Activated CD8-positive, alpha-beta T cell treated with anti-CD3 and anti-CD28 coated beads for 36 hours (primary cell): ENCODE results near the gene PLEKHH3. TPM values are rescaled to one million over a fixed set of nuclear protein-coding genes. Genes with fewer than 3 reads are reported as not detected.

Experiments
- ATAC-seq: fragments of 200-7000 bp; cut with Tn5 transposase; one replicate; pipeline ENCODE4 v1.10.0; 2021; ENCODE audit warnings: mild to moderate bottlenecking, moderate library complexity
- CTCF ChIA-PET: fragments of 350-600 bp; sonication (Branson Sonifier 250); formaldehyde crosslinking; loops from one replicate; lab custom pipeline; 2021; ENCODE audit warnings: antibody characterized with exemption; lab: Charles Lee
- POLR2A ChIA-PET: fragments of 350-600 bp; sonication (Branson Sonifier 250); formaldehyde crosslinking; loops from one replicate; lab custom pipeline; 2021; ENCODE audit warnings: antibody characterized with exemption; lab: Charles Lee
- DNase-seq: peaks from one replicate; pipeline ENCODE4 v3.0.0-alpha.2; 2020
- H3K27ac Mint-ChIP-seq: one replicate; pipeline ENCODE4 v1.8.0; 2021; ENCODE audit warnings: mild to moderate bottlenecking, mixed read lengths
- H3K27me3 Mint-ChIP-seq: one replicate; pipeline ENCODE4 v1.8.0; 2021; ENCODE audit warnings: mixed read lengths
- H3K36me3 Mint-ChIP-seq: one replicate; pipeline ENCODE4 v1.8.0; 2021; ENCODE audit warnings: low read depth, mixed read lengths
- H3K4me1 Mint-ChIP-seq: one replicate; pipeline ENCODE4 v1.8.0; 2021; ENCODE audit warnings: low read depth, mixed read lengths
- H3K4me3 Mint-ChIP-seq: one replicate; pipeline ENCODE4 v1.8.0; 2021; ENCODE audit warnings: mild to moderate bottlenecking, moderate library complexity, mixed read lengths
- H3K9me3 Mint-ChIP-seq: one replicate; pipeline ENCODE4 v1.8.0; 2021; ENCODE audit warnings: mixed read lengths
- CTCF ChIP-seq: fragments of 200-600 bp; IDR thresholded peaks from one replicate; pipeline ENCODE4 v1.8.0; 2022; ENCODE audit warnings: antibody characterized with exemption, mild to moderate bottlenecking
- intact Hi-C: fragments of 100-400 bp; cut with micrococcal nuclease; formaldehyde crosslinking; loops from one replicate; pipeline ENCODE4 v1.10.0; 2022
- total RNA-seq, 2 experiments: library from RNA; stranded (reverse); gene quantifications; one replicate each; pipeline ENCODE4 v1.2.3, GENCODE V29; 2021

Gene PLEKHH3
- total RNA-seq, 2 experiments from 2014 or later = 0.29 to 0.65 TPM

GRCh38 chr17:42675965-42676423, 800 bp downstream of the PLEKHH3 start:
- H3K4me3 Mint-ChIP-seq = peak overlapping the region; percentile 71
- peaks cover 42% of the 10 kb centered on the region for H3K27me3 Mint-ChIP-seq
- ChIA-PET POLR2A (interaction anchor here (0.7 to 1.4 kb wide), 8 partner anchors 17 to 986 kb away, joined by 3 to 5 read pairs (median 3); partner anchors contain the start of genes RETREG3, TUBG1, TUBG2 and VPS25), CTCF (interaction anchor here (2.5 kb wide), 1 partner anchor 98 kb away, joined by 17 read pairs; the partner anchor contains the start of gene PSMC3IP)
- ATAC-seq (no peak), DNase-seq (no peak)
- intact Hi-C loops = loop anchor here (5.0 kb wide), 1 partner anchor 99 kb away; the partner anchor contains the start of gene PSMC3IP
- no peaks in the 10 kb centered on the region for H3K9me3 Mint-ChIP-seq
- no peak for TF ChIP-seq CTCF
- H3K36me3 Mint-ChIP-seq = no peaks in the 10 kb centered on the region
- peaks cover 40% of the 10 kb centered on the region for H3K4me1 Mint-ChIP-seq
- H3K27ac Mint-ChIP-seq = no peak overlapping the region

GRCh38 chr17:42675348-42675964, 1.3 kb downstream of the PLEKHH3 start:
- H3K27me3 Mint-ChIP-seq = peaks cover 44% of the 10 kb centered on the region
- peaks cover 42% of the 10 kb centered on the region for H3K4me1 Mint-ChIP-seq
- H3K9me3 Mint-ChIP-seq = no peaks in the 10 kb centered on the region
- ChIA-PET CTCF (interaction anchor here (2.5 kb wide), 1 partner anchor 97 kb away, joined by 17 read pairs; the partner anchor contains the start of gene PSMC3IP), POLR2A (interaction anchor here (0.7 to 1.2 kb wide), 4 partner anchors 16 to 985 kb away, joined by 3 to 5 read pairs (median 3); partner anchors contain the start of genes TUBG2 and VPS25)
- H3K36me3 Mint-ChIP-seq = no peaks in the 10 kb centered on the region
- no peak overlapping the region for H3K27ac Mint-ChIP-seq
- DNase-seq (no peak), ATAC-seq (no peak)
- H3K4me3 Mint-ChIP-seq = no peak overlapping the region
- intact Hi-C loops = loop anchor here (5.0 kb wide), 1 partner anchor 98 kb away; the partner anchor contains the start of gene PSMC3IP
- no peak for TF ChIP-seq CTCF

DNA sequence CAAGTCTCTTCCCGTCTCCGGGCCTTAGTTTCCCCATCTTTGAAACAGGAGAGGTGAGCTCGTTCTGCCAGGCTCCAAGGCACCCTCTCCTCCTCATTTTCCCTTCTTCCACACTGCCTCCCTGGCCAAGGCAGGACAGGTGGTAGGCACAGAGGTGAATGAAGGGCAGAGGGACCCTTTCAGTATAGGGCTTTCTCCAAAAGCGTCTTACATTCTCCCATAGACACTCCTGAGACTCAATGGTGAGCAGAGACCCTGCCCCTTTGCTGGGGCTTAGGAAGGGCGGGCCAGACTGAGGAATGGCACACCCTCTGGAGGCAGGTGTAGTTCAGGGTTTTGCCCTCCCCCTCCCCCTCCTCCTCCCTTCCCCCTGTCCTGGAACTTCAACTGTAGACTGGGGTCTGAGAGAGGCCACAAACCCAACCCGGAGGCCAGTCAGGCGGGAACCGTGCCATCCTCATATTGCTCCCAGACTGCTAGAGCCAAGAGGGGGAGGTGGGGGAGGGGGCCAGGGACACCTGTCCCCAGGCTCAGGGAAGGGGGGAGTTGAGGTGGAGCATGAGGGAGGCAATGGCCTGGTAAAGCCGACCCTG, 1.9 kb downstream of the PLEKHH3 start:
- H3K27ac Mint-ChIP-seq = no peak overlapping the region
- H3K4me3 Mint-ChIP-seq = no peak overlapping the region
- H3K36me3 Mint-ChIP-seq = no peaks in the 10 kb centered on the region
- intact Hi-C loops = loop anchor here (5.0 kb wide), 1 partner anchor 98 kb away; the partner anchor contains the start of gene PSMC3IP
- CTCF ChIA-PET = interaction anchor here (0.6 to 1.6 kb wide), 4 partner anchors 9 to 97 kb away, joined by 3 to 10 read pairs (median 4); partner anchors contain the start of gene TUBG2
- TF ChIP-seq CTCF = no peak
- H3K27me3 Mint-ChIP-seq = peaks cover 45% of the 10 kb centered on the region
- POLR2A ChIA-PET = interaction anchor here (1.1 kb wide), 1 partner anchor 107 kb away, joined by 3 read pairs; the partner anchor contains the start of gene MLX
- peaks cover 40% of the 10 kb centered on the region for H3K4me1 Mint-ChIP-seq
- H3K9me3 Mint-ChIP-seq = no peaks in the 10 kb centered on the region
- DNase-seq (no peak), ATAC-seq (no peak)

DNA sequence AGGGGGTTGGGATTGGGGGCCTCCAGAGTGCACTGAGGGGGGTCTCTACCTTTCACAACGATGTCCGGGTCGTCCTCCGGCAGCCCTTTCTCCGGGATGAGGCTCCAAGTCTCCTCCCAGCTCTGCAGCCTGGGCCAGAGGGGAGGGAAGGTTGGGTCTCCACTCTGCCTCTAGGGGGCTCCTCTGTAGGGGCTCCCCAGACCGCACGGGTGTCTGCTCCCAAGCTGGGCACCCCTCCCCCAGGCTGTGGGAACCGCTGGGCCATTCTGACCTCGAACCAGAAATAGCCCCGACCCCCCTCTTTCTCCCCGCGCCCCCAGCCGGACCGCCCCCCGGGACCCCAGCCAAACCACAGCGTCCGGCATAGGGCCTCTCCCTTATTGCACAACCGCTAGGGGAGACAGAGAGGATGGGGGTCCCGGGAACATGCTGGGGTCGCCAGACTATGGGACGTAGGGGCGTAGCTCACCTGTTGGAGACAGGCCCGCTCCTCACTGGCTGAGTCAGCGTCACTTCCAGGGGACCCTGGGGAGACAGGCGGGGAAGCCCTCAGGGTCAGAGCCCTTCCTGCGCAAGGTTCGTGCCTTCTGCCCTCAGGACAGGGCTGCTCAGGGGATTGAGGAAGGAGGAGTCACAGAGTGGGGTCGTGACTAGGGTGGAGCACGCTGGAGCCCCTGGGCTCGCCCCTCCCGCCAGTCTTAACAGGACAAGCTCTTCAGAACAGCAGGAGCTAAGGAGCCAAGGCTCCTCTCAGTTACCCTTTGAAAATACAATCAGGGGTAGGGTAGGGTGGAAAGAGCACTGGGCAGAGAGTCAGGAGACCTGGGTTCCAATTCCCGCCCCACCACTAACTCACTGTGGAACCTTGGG, 2.7 kb downstream of the PLEKHH3 start:
- CTCF ChIA-PET = interaction anchor here (0.6 to 1.6 kb wide), 4 partner anchors 10 to 96 kb away, joined by 3 to 10 read pairs (median 4); partner anchors contain the start of gene TUBG2
- peaks cover 51% of the 10 kb centered on the region for H3K27me3 Mint-ChIP-seq

More for the DNA sequence above, 2.7 kb downstream of the PLEKHH3 start:
- Mint-ChIP-seq H3K4me1 (peaks cover 36% of the 10 kb centered on the region), H3K4me3 (no peak overlapping the region), H3K9me3 (no peaks in the 10 kb centered on the region), H3K27ac (no peak overlapping the region), H3K36me3 (no peaks in the 10 kb centered on the region)
- DNase-seq (peak; percentile 40), ATAC-seq (no peak)
- TF ChIP-seq CTCF = peak; percentile 69
- intact Hi-C loops = no loop called here
- POLR2A ChIA-PET = interaction anchor here (1.1 kb wide), 1 partner anchor 107 kb away, joined by 3 read pairs; the partner anchor contains the start of gene MLX
